DMS153 (cell line): Measurements from ENCODE around the gene MIEF2.

ENCODE experiments used
- DNase-seq: peaks from one replicate; lab custom pipeline; 2025; lab: John Stamatoyannopoulos, UW

MIEF2 gene

GRCh38 chr17:18256776-18257175 is 3.7 kb upstream of the MIEF2 start:
- DNase-seq: no peak

GRCh38 chr17:18257268-18257981 is 3.0 kb upstream of the MIEF2 start:
- no peak for DNase-seq

DNA sequence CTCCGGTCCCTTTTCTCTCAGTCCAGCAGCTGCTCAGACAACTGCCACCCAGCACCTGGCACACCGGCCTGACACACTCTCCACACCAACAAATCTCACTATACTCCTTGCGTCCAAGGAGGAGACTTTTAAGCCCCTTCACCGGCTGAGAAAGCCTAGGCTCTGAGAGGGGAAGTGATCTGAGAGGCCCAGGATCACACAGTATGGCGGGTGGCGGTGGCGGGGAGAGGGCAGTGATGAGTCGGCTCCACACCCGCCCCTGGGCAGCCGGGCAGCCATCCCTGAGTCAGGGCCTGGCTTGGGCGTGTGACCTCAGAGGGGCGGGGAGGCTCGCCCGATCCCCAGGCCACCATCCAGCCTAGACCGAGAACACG is 2.5 kb upstream of the MIEF2 start:
- DNase-seq: no peak

- no peak for DNase-seq
Measured at GRCh38 chr17:18258356-18259038, 2.0 kb upstream of the MIEF2 start, which contains the start of gene FLII. Gene FLII (minus strand): TSS chr17:18258738. CDS start chr17:18258690, 48 bp downstream.

DNA sequence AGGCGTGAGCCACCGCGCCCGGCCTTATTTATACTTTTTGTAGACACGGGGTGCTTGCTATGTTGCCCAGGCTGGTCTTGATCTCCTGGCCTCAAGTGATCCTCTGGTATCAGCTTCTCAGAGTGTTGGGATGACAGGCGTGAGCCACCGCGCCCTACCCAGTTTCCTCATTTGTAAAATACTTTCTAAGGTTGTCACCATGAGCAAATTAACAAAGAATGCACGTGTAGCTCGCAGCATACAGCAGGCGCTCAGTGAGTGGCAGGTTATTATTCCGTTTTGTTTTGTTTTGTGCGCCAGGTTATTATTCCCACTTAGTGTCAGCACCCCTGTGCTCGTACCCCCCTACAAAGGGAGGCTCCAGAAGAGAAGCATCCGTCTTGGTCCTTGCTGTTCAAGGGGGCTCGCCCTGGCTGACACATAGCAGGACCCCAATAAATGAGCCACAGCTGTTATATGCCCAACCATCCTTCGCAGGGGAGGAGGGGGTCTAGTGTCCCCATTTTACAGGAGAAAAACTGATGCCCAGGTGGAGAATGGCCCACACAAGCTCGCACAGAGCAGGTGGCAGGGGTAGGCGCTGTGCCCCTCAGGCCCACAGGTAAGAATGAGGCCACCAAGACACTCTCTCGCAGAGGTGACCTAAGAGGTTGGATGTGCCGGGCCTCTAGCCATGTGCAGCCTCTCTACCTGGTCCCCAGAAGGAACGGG is 686 bp upstream of the MIEF2 start:
- DNase-seq: no peak

DNA sequence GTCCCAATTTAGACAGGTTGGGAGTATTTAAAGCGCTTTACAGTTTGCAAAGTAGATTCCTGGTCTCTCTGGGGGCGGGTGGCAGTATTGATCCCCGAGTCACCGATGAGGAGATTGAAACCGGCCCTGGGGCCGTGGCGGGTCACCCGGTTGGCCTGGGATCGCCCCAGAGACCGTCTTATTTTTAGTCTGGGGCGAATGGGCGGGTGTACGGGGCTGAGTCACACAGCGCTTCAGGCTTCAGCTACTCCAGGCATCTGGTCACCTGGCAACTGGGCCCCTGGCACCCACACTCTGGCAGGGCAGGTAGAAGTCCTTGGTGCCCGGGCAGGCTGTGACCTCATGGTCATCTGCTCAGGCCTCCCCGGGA is 669 bp downstream of the MIEF2 start:
- DNase-seq: no peak

DNA sequence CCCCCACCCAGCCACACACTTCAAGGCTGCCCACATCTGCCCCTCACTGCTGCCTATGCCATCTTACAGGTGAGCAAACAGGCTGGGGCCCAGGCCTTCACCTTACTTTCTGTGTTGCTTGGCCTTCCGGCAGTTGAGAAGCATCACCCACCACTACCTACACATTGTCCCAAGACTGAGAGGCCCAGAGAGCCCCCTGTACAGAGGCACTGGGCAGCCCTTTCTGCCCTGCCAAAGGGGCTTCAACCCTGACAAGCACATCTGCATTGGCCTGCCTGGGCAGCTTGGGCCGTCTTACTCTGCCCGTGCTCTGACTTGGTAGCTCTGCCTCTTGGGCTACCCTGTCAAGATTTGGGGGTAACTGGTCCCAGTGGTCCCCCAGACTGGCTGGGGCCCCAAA is 1.2 kb downstream of the MIEF2 start:
- DNase-seq: no peak

DNA sequence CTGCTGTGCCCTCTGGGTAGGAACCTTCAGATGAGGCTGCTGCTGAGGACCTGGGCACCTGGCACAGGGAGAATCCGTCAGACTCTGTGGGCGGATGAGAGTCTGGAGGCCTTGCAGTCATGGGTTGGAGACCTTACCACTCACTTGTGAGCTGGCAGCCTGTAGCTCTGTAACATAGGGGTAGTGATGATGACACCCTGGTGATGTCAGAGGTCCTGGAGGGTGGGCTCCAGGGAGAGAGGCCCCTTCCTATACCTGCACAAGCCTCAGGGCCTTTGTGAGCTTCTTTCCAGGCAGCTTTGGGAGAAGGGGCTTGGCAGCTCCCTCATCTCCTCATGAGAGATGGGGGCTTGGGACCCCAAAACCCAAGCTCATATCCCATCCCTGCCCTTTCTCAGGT is 1.6 kb downstream of the MIEF2 start:
- DNase-seq: no peak

- no peak for DNase-seq
Measured at GRCh38 chr17:18262641-18263040, 2.2 kb downstream of the MIEF2 start.

GRCh38 chr17:18263885-18264682 is 3.6 kb downstream of the MIEF2 start:
- no peak for DNase-seq

DNA sequence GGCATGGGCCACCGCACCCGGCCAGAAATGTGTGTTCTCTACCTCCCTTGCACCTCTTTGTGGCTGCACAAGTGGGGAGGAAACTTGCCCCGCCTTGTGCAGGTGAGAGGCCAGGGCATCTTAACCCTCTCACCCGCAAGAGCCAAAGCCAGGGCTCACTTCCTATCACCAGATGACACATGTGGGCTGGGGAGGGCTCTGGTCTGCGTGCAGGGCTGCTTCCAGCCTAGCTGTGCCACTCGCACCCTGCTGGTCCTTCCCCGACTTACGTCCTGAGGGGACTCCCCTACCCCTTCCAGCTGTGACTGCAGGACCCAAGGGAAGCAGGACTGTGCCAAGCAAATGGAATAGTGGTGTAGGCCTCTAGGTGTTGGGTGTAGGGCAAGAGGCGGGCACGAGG is 6.9 kb downstream of the MIEF2 start:
- no peak for DNase-seq

- no peak for DNase-seq
Measured at GRCh38 chr17:18267927-18268711, 7.7 kb downstream of the MIEF2 start.

- no peak for DNase-seq
Measured at GRCh38 chr17:18270046-18270931, 9.8 kb downstream of the MIEF2 start.

DNA sequence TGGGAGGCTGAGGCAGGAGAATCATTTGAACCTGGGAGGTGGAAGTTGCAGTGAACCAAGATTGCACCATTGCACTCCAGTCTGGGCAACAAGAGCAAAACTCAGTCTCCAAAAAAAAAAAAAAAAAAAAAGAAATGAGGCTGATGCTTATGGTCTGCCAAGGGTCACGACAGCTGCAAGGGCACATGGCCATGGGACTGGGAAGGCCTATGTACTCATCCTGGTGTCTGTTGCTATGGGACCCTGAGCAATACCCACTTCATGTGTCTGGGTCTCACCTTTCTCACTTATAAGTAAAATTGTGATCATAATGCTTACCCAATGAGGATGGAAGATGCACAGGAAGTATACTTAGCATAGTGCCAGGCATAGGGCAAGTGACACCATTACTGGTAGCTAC is 16.6 kb downstream of the MIEF2 start:
- no peak for DNase-seq

- DNase-seq: no peak
Measured at GRCh38 chr17:18278867-18279266, 18.4 kb downstream of the MIEF2 start.

DNA sequence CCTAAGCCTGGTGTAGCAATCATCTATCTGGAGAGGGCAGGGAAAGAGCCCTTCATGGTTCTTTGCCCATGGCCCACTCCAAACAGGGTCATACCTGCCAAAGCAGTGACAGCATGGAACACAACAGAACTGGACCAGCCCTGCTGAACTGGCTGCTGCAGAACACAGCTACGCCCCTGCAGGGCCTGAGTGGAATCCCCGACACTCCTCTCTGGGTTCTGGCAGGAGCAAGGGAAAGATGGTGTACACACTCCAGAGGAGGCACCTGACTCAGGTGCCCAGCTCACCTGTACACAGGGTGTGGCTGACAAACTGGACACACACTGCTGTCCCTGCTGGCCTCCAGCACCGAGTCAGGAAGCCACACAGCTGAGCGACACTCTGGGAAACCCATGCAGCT is 19.8 kb downstream of the MIEF2 start:
- DNase-seq: no peak

DNA sequence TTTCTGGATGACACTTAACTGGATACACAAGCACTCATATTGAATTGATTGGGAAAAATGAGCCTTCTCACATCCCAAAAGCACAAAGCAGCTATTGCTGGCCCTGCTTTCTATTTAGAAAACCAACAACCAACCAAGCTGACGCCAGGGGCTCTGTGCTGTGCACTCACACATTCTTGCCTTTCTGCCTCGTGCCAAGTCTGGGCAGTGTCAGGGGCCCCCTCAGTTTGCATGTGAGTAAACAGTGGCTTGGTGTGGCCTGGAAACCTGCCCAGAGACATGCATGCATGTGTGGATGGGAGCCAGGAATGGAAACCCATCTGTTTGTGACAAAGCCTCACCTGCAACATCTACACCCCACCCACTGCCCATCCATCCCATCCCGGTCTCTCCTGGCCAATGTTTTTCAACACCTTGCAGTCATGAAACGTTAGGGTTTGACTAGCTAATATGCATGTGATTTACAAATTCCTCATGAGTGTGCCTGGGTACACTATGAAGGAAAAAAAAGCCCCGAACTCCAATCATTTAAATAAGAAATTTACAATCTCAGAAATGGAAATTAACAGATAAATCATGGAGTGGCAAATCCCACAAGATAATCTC is 20.4 kb downstream of the MIEF2 start:
- DNase-seq: no peak

- no peak for DNase-seq
Measured at GRCh38 chr17:18281788-18282187, 21.3 kb downstream of the MIEF2 start.

DNA sequence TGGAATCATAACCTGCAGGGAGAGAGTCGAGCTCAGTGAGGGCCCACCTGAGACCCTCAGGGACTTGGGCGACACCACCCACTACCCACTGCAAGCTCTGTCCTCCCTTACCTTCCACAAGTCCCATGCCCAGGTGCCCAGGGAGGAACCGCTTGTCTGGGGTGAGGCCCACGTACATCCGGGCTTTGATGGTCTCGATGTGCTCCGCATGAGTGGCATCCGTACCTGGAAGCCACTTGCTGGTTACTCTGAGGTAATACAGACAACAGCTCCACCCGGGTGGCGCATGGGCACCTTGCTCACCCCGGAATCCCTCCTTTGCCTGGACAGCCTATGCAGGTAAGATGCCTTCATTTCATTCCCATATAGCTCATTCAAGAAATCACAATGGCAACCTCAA is 24.8 kb downstream of the MIEF2 start:
- no peak for DNase-seq
